OCI-LY7 (cell line): Measurements from ENCODE around the gene EYS. TPM values are rescaled to one million over a fixed set of nuclear protein-coding genes. Genes with fewer than 3 reads are reported as not detected.

Source experiments
- BruUV-seq: library from RNA; stranded (reverse); fragments of 400-500 nt; replicated peaks from 2 replicates; lab custom pipeline; 2021; lab: Mats Ljungman, UMichigan
- CTCF ChIA-PET: fragments of 300-600 bp; sonication (Branson Sonifier 250); formaldehyde crosslinking; loops from one replicate; lab custom pipeline; 2022; ENCODE audit warnings: antibody characterized with exemption; ENCODE audit not compliant: unreplicated experiment; lab: Charles Lee
- POLR2A ChIA-PET: fragments of 300-600 bp; sonication (Branson Sonifier 250); formaldehyde crosslinking; loops from one replicate; lab custom pipeline; 2022; ENCODE audit warnings: antibody characterized with exemption; lab: Charles Lee
- DNase-seq: peaks from one replicate; pipeline ENCODE4 v3.0.0-alpha.2; 2015; ENCODE audit warnings: low spot score
- H2AFZ ChIP-seq: fragments of 200-600 bp; sonication (generic), shearing (Covaris generic); 2 replicates; pipeline ENCODE4 v1.6.1; 2014; ENCODE audit warnings: mild to moderate bottlenecking, antibody characterized with exemption, low read length, moderate library complexity
- H3K27ac ChIP-seq: fragments of 200-600 bp; sonication (generic); 2 replicates; pipeline ENCODE4 v1.5.1; 2014; ENCODE audit warnings: mixed run types, low read depth, mild to moderate bottlenecking, moderate library complexity, low read length, inconsistent platforms; ENCODE audit not compliant: poor library complexity, severe bottlenecking
- H3K36me3 ChIP-seq: fragments of 200-600 bp; sonication (generic); 2 replicates; pipeline ENCODE4 v1.6.1; 2014; ENCODE audit warnings: mild to moderate bottlenecking, antibody characterized with exemption, low read length, moderate library complexity, mixed read lengths; ENCODE audit not compliant: insufficient read depth
- H3K4me1 ChIP-seq: fragments of 200-600 bp; sonication (generic); 2 replicates; pipeline ENCODE4 v1.5.1; 2014; ENCODE audit warnings: mild to moderate bottlenecking, low read length; ENCODE audit not compliant: insufficient read depth, poor library complexity, severe bottlenecking
- H3K4me2 ChIP-seq: fragments of 200-600 bp; sonication (generic); 2 replicates; pipeline ENCODE4 v1.6.1; 2014; ENCODE audit warnings: mild to moderate bottlenecking, low read length
- H3K4me3 ChIP-seq: fragments of 200-600 bp; sonication (generic); 2 replicates; pipeline ENCODE4 v1.5.1; 2014; ENCODE audit warnings: mild to moderate bottlenecking, low read depth, low read length; ENCODE audit not compliant: poor library complexity, severe bottlenecking
- H3K79me2 ChIP-seq: fragments of 200-600 bp; sonication (generic); 2 replicates; pipeline ENCODE4 v1.6.1; 2016; ENCODE audit warnings: low read depth, mild to moderate bottlenecking, low read length, moderate library complexity, mixed read lengths; ENCODE audit not compliant: insufficient read depth
- H3K9me2 ChIP-seq: fragments of 200-600 bp; sonication (generic); 2 replicates; pipeline ENCODE4 v1.6.1; 2016; ENCODE audit warnings: mild to moderate bottlenecking, low read length, mixed read lengths; ENCODE audit not compliant: insufficient read depth
- H3K9me3 ChIP-seq: fragments of 200-600 bp; sonication (generic); 2 replicates; pipeline ENCODE4 v1.6.1; 2014; ENCODE audit warnings: mild to moderate bottlenecking, mixed run types, low read length, mixed read lengths
- H4K20me1 ChIP-seq: fragments of 200-600 bp; sonication (generic); 2 replicates; pipeline ENCODE4 v1.6.1; 2014; ENCODE audit warnings: mild to moderate bottlenecking, antibody characterized with exemption, low read length, moderate library complexity, mixed read lengths; ENCODE audit not compliant: insufficient read depth
- CTCF ChIP-seq: fragments of 200-600 bp; sonication (generic); conservative IDR thresholded peaks from 2 replicates; pipeline ENCODE4 v1.5.1; 2014; ENCODE audit warnings: mild to moderate bottlenecking, antibody characterized with exemption, low read length, moderate library complexity, mixed read lengths
- EZH2phosphoT487 ChIP-seq: fragments of 200-600 bp; sonication (generic); IDR thresholded peaks from 2 replicates; pipeline ENCODE4 v1.6.1; 2018; ENCODE audit warnings: low read depth, borderline replicate concordance, mild to moderate bottlenecking, mixed run types, antibody characterized with exemption, low read length, moderate library complexity, mixed read lengths
- intact Hi-C: fragments of 100-400 bp; cut with micrococcal nuclease; formaldehyde crosslinking; loops from one replicate; pipeline ENCODE4 v1.10.0; 2022; ENCODE audit not compliant: unreplicated experiment
- total RNA-seq, 2 experiments: library from RNA; depleted of rRNA in 1 of 2; stranded (reverse); fragments of >200 nt in 1 of 2; shearing (Covaris generic) in 1 of 2; gene quantifications; 2 replicates each; pipeline ENCODE4 v1.2.3, GENCODE V29; 2014 to 2022

EYS gene
- total RNA-seq, 2 experiments from 2014 or later: not detected

- H3K4me2 ChIP-seq: no peak overlapping the region
- H3K9me3 ChIP-seq: no peaks in the 10 kb centered on the region
- no peak overlapping the region for H3K27ac ChIP-seq
- H3K79me2 ChIP-seq: no peaks in the 10 kb centered on the region
- intact Hi-C loops: no loop called here
- no peak overlapping the region for H2AFZ ChIP-seq
- ChIA-PET POLR2A (no interaction called here), CTCF (no interaction called here)
- DNase-seq: no peak
- H3K4me3 ChIP-seq: no peak overlapping the region
- no TSS peak for BruUV-seq
- TF ChIP-seq CTCF: no peak
- TF ChIP-seq EZH2phosphoT487: no peak
- H3K36me3 ChIP-seq: no peaks in the 10 kb centered on the region
- H3K9me2 ChIP-seq: no peaks in the 10 kb centered on the region
- no peaks in the 10 kb centered on the region for H4K20me1 ChIP-seq
- H3K4me1 ChIP-seq: no peaks in the 10 kb centered on the region
These were observed 1761.0 kb downstream of the EYS start for GRCh38 chr6:63945987-63946386.

- TF ChIP-seq EZH2phosphoT487 (no peak), CTCF (no peak)
- DNase-seq: no peak
- no peak overlapping the region for H2AFZ ChIP-seq
- POLR2A ChIA-PET: interaction anchor here (0.6 to 1.4 kb wide), 3 partner anchors 12 to 22 kb away, joined by 3 to 4 read pairs (median 3); no protein-coding TSS in a partner anchor
- H3K4me2 ChIP-seq: no peak overlapping the region
- no peaks in the 10 kb centered on the region for H3K36me3 ChIP-seq
- no peak overlapping the region for H3K27ac ChIP-seq
- H3K4me1 ChIP-seq: no peaks in the 10 kb centered on the region
- no peaks in the 10 kb centered on the region for H3K9me3 ChIP-seq
- intact Hi-C loops: no loop called here
- CTCF ChIA-PET: no interaction called here
- H4K20me1 ChIP-seq: no peaks in the 10 kb centered on the region
- no peaks in the 10 kb centered on the region for H3K9me2 ChIP-seq
- BruUV-seq: no TSS peak
- H3K4me3 ChIP-seq: no peak overlapping the region
- H3K79me2 ChIP-seq: no peaks in the 10 kb centered on the region
These were observed 1763.2 kb downstream of the EYS start for GRCh38 chr6:63943826-63944225.

GRCh38 chr6:63941747-63942470 lies 1765.1 kb downstream of the EYS start:
- no peaks in the 10 kb centered on the region for H3K4me1 ChIP-seq
- ChIA-PET CTCF (no interaction called here), POLR2A (interaction anchor here (0.6 kb wide), 1 partner anchor 1085 kb away, joined by 3 read pairs; no protein-coding TSS in a partner anchor)
- no peak overlapping the region for H2AFZ ChIP-seq
- DNase-seq: no peak
- intact Hi-C loops: no loop called here
- H3K27ac ChIP-seq: no peak overlapping the region
- TF ChIP-seq CTCF (no peak), EZH2phosphoT487 (no peak)
- no TSS peak for BruUV-seq
- no peaks in the 10 kb centered on the region for H3K9me3 ChIP-seq
- no peaks in the 10 kb centered on the region for H3K9me2 ChIP-seq
- H4K20me1 ChIP-seq: no peaks in the 10 kb centered on the region
- H3K4me2 ChIP-seq: no peak overlapping the region
- H3K79me2 ChIP-seq: no peaks in the 10 kb centered on the region
- no peak overlapping the region for H3K4me3 ChIP-seq
- H3K36me3 ChIP-seq: no peaks in the 10 kb centered on the region
